CD4-positive, alpha-beta T cell (primary cell): ENCODE measurements around the gene ZNHIT6. TPM values are rescaled to one million over a fixed set of nuclear protein-coding genes. Genes with fewer than 3 reads are reported as not detected.

ENCODE experiments used
- ATAC-seq: fragments of 200-7000 bp; cut with Tn5 transposase; one replicate; pipeline ENCODE4 v1.10.0; 2022; ENCODE audit warnings: mild to moderate bottlenecking; ENCODE audit not compliant: poor library complexity
- CTCF ChIA-PET: fragments of 350-600 bp; sonication (Branson Sonifier 250); formaldehyde crosslinking; loops from one replicate; lab custom pipeline; 2021; ENCODE audit warnings: antibody characterized with exemption, inconsistent platforms; lab: Charles Lee
- POLR2A ChIA-PET: fragments of 350-600 bp; sonication (Branson Sonifier 250); formaldehyde crosslinking; loops from one replicate; lab custom pipeline; 2021; ENCODE audit warnings: antibody characterized with exemption, inconsistent platforms; lab: Charles Lee
- DNase-seq, 14 experiments: peaks; one replicate each; pipeline ENCODE4 v3.0.0-alpha.2; 2013 to 2020; ENCODE audit warnings: mixed read lengths in 2 of 14
- H3K27ac ChIP-seq, 2 donors: one replicate each; pipeline versions ENCODE4 v1.5.1 to v1.7.0; 2013; ENCODE audit warnings: low read length in 2 of 2, low read depth in 1 of 2, mild to moderate bottlenecking in 1 of 2
- H3K27me3 ChIP-seq, 2 experiments: 1 replicate in 1 of 2; 2 replicates in 1 of 2; pipeline versions ENCODE4 v1.6.1 to v1.7.0; 2013; ENCODE audit warnings: low read length in 2 of 2, control low read depth in 1 of 2, mild to moderate bottlenecking in 1 of 2, moderate library complexity in 1 of 2; ENCODE audit not compliant: insufficient read depth in 2 of 2, control insufficient read depth in 1 of 2
- H3K36me3 ChIP-seq: one replicate; pipeline ENCODE4 v1.6.1; 2013; ENCODE audit warnings: low read length, control low read depth; ENCODE audit not compliant: insufficient read depth
- H3K4me1 ChIP-seq: one replicate; pipeline ENCODE4 v1.6.1; 2013; ENCODE audit warnings: low read length, control low read depth; ENCODE audit not compliant: insufficient read depth
- H3K4me3 ChIP-seq: one replicate; pipeline ENCODE4 v1.5.1; 2013; ENCODE audit warnings: mild to moderate bottlenecking, low read length, moderate library complexity
- H3K9me3 ChIP-seq, 2 experiments: 1 replicate in 1 of 2; 2 replicates in 1 of 2; pipeline versions ENCODE4 v1.6.1 to v1.7.0; 2013; ENCODE audit warnings: low read length in 2 of 2, mild to moderate bottlenecking in 2 of 2, control low read depth in 1 of 2, moderate library complexity in 1 of 2; ENCODE audit not compliant: control insufficient read depth in 1 of 2, insufficient read depth in 1 of 2
- H3K27ac Mint-ChIP-seq: one replicate; pipeline ENCODE4 v1.8.0; 2020; ENCODE audit warnings: mixed read lengths
- H3K27me3 Mint-ChIP-seq: one replicate; pipeline ENCODE4 v1.8.0; 2021; ENCODE audit warnings: mixed read lengths
- H3K36me3 Mint-ChIP-seq: one replicate; pipeline ENCODE4 v1.8.0; 2021; ENCODE audit warnings: low read depth, mixed read lengths
- H3K4me1 Mint-ChIP-seq: one replicate; pipeline ENCODE4 v1.8.0; 2021; ENCODE audit warnings: low read depth, mixed read lengths
- H3K4me3 Mint-ChIP-seq: one replicate; pipeline ENCODE4 v1.8.0; 2020; ENCODE audit warnings: mild to moderate bottlenecking, mixed read lengths
- H3K9me3 Mint-ChIP-seq: one replicate; pipeline ENCODE4 v1.8.0; 2020; ENCODE audit warnings: mixed read lengths
- CTCF ChIP-seq: fragments of 200-600 bp; IDR thresholded peaks from one replicate; pipeline ENCODE4 v1.8.0; 2022; ENCODE audit warnings: antibody characterized with exemption, mild to moderate bottlenecking
- intact Hi-C, 2 experiments: fragments of 100-400 bp; cut with DNase I in 1 of 2; cut with micrococcal nuclease in 1 of 2; formaldehyde crosslinking; loops; one replicate each; pipeline versions ENCODE4 v1.15.1 to v1.9.0; 2023 to 2025; cut with DNase I, micrococcal nuclease
- total RNA-seq, 174 experiments: library from RNA in 2 of 174; stranded (reverse) in 2 of 174; gene quantifications; one replicate each; pipeline ENCODE4 v1.2.3 and lab custom pipeline; 2021 to 2026

Gene ZNHIT6
- total RNA-seq, 2 experiments from 2014 or later: 10.4 to 10.8 TPM

GRCh38 chr1:85638412-85638811 is 69.8 kb downstream of the ZNHIT6 start:
- no peak overlapping the region for H3K27ac Mint-ChIP-seq

GRCh38 chr1:85630493-85630892 is 77.7 kb downstream of the ZNHIT6 start:
- Mint-ChIP-seq H3K27ac (no peak overlapping the region), H3K4me3 (no peak overlapping the region), H3K36me3 (peaks cover 79% of the 10 kb centered on the region), H3K4me1 (no peaks in the 10 kb centered on the region), H3K9me3 (peaks cover 8% of the 10 kb centered on the region), H3K27me3 (no peaks in the 10 kb centered on the region)
- no peak for ATAC-seq
- no peak for TF ChIP-seq CTCF
- ChIA-PET POLR2A (no interaction called here), CTCF (no interaction called here)
- no peaks in the 10 kb centered on the region for H3K27me3 ChIP-seq
- H3K4me1 ChIP-seq: no peaks in the 10 kb centered on the region
- no peak overlapping the region for H3K27ac ChIP-seq
- peaks cover 0 to 5% of the 10 kb centered on the region in 2 experiments for H3K9me3 ChIP-seq
- H3K4me3 ChIP-seq: no peak overlapping the region
- intact Hi-C loops: no loop called here
- H3K36me3 ChIP-seq: peaks cover 7% of the 10 kb centered on the region
- no peak for DNase-seq

More at GRCh38 chr1:85638412-85638811, 69.8 kb downstream of the ZNHIT6 start:
- Histone ChIP-seq H3K4me1 (no peaks in the 10 kb centered on the region), H3K27me3 (no peaks in the 10 kb centered on the region), H3K9me3 (peaks cover 22 to 24% of the 10 kb centered on the region in 2 experiments), H3K36me3 (peaks cover 17% of the 10 kb centered on the region), H3K27ac (no peak overlapping the region), H3K4me3 (no peak overlapping the region)
- H3K4me3 Mint-ChIP-seq: no peak overlapping the region
- ChIA-PET POLR2A (no interaction called here), CTCF (no interaction called here)
- DNase-seq (no peak), ATAC-seq (no peak)
- H3K4me1 Mint-ChIP-seq: no peaks in the 10 kb centered on the region
- H3K27me3 Mint-ChIP-seq: no peaks in the 10 kb centered on the region
- peaks cover 10% of the 10 kb centered on the region for H3K9me3 Mint-ChIP-seq
- TF ChIP-seq CTCF: no peak
- intact Hi-C loops: no loop called here
- H3K36me3 Mint-ChIP-seq: peaks cover 83% of the 10 kb centered on the region

GRCh38 chr1:85629532-85629920 is 78.7 kb downstream of the ZNHIT6 start:
- peaks cover 78% of the 10 kb centered on the region for H3K36me3 Mint-ChIP-seq

More at GRCh38 chr1:85629532-85629920, 78.7 kb downstream of the ZNHIT6 start:
- no peak for TF ChIP-seq CTCF
- Mint-ChIP-seq H3K4me1 (no peaks in the 10 kb centered on the region), H3K27ac (no peak overlapping the region), H3K4me3 (no peak overlapping the region), H3K27me3 (no peaks in the 10 kb centered on the region), H3K9me3 (peaks cover 10% of the 10 kb centered on the region)
- ChIA-PET POLR2A (no interaction called here), CTCF (no interaction called here)
- ATAC-seq (no peak), DNase-seq (no peak)
- no peaks in the 10 kb centered on the region for H3K4me1 ChIP-seq
- H3K4me3 ChIP-seq: no peak overlapping the region
- H3K27me3 ChIP-seq: no peaks in the 10 kb centered on the region
- H3K27ac ChIP-seq: no peak overlapping the region
- peaks cover 0 to 5% of the 10 kb centered on the region in 2 experiments for H3K9me3 ChIP-seq
- H3K36me3 ChIP-seq: peaks cover 3% of the 10 kb centered on the region
- intact Hi-C loops: no loop called here
